ENCODE results near the gene PHAX. TPM values are rescaled to one million over a fixed set of nuclear protein-coding genes. Genes with fewer than 3 reads are reported as not detected.

Gene PHAX
- total RNA-seq, 1 donor from 2014 or later: 47.2 TPM

DNA sequence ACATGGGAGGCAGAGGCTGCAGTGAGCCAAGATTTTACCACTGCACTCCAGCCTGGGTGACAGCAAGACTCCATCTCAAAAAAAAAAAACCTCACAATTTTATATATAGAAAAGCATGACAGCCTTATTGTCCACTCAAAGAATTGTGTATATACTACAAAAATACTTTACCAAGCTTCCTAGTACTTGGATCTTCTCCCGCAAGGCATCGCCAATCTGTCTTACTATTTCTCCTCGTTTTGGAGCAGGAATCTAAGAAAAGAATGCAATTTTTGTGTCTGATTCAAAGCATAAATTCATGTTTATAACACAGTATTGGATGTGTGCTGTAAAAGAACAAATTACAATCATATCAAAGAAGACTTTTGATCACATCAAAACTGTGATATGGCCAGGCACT lies 17.0 kb upstream of the PHAX start:
- Mint-ChIP-seq H3K4me1 (ENCODE audit: low read depth) (no peaks in the 10 kb centered on the region), H3K9me3 (ENCODE audit: low read depth) (no peaks in the 10 kb centered on the region), H3K27me3 (ENCODE audit: low read depth) (no peaks in the 10 kb centered on the region), H3K36me3 (ENCODE audit: low read depth) (peaks cover 31% of the 10 kb centered on the region), H3K27ac (ENCODE audit: unreplicated experiment) (no peak overlapping the region), H3K4me3 (ENCODE audit: unreplicated experiment) (no peak overlapping the region)
- DNase-seq (ENCODE audit: low spot score): no peak
- TF ChIP-seq, protein P1, sequence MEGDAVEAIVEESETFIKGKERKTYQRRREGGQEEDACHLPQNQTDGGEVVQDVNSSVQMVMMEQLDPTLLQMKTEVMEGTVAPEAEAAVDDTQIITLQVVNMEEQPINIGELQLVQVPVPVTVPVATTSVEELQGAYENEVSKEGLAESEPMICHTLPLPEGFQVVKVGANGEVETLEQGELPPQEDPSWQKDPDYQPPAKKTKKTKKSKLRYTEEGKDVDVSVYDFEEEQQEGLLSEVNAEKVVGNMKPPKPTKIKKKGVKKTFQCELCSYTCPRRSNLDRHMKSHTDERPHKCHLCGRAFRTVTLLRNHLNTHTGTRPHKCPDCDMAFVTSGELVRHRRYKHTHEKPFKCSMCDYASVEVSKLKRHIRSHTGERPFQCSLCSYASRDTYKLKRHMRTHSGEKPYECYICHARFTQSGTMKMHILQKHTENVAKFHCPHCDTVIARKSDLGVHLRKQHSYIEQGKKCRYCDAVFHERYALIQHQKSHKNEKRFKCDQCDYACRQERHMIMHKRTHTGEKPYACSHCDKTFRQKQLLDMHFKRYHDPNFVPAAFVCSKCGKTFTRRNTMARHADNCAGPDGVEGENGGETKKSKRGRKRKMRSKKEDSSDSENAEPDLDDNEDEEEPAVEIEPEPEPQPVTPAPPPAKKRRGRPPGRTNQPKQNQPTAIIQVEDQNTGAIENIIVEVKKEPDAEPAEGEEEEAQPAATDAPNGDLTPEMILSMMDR (IDR thresholded peaks at IDR 0.05): no peak

DNA sequence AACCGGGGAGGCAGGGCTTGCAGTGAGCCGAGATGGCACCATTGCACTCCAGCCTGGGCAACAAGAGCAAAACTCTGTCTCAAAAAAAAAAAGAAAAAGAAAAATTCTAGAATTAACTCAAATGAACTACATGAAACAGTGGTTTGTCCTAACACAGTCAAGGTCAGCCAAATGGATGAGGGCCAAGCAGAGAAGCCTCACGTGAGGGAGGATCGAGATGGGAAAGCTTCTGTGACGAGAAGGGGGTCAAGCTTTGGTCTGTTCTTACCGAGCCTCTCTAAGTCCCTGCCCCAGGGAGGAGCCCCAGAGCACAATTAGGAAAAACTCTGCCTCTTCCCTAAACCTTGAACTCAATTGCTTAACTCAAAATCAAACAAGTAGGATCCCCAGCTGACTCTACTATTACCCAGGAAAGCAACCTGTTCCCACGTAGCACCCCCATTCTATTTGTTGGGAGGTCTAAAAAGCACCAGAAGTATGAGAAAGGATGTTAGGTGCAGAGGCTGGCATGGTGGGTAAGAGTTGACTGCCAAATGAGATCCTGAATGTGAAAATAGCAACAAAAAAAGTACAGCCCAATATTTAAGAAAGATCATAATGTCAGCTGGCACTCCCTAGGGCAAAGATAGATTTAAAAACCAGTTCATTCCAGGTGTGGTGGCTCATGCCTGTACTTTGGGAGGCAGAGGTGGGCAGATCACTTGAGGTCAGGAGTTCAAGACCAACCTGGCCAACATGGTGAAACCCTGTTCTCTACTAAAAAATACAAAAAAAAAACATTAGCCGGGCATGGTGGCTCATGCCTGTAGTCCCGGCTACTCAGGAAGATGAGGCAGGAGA lies 13.0 kb upstream of the PHAX start:
- peak overlapping the region; percentile 59 for H3K27ac Mint-ChIP-seq (ENCODE audit: unreplicated experiment)
- TF ChIP-seq, protein P1 (IDR thresholded peaks at IDR 0.05): no peak
- H3K36me3 Mint-ChIP-seq (ENCODE audit: low read depth): peaks cover 21% of the 10 kb centered on the region

DNA sequence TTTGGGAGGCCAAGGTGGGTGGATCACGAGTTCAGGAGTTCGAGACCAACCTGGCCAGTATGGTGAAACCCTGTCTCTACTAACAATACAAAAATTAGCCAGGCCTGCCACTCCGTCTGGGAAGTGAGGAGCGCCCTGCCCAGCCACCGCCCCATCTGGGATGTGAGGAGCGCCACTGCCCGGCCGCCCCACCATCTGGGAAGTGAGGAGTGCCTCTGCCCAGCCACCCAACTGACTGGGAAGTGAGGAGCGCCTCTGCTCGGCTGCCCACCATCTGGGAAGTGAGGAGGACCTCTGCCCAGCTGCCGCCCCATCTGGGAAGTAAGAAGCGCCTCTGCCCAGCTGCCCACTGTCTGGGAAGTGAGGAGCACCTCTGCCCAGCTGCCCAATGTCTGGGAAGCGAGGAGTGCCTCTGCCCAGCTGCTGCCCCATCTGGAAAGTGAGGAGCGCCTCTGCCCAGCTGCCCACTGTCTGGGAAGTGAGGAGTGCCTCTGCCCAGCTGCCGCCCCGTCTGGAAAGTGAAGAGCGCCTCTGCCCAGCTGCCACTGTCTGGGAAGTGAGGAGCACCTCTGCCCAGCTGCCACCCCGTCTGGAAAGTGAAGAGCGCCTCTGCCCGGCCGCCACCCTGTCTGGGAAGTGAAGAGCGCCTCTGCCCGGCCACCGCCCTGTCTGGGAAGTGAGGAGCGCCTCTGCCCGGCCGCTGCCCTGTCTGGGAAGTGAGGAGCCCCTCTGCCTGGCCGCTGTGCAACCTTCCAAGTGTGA lies 11.0 kb upstream of the PHAX start:
- H3K36me3 Mint-ChIP-seq (ENCODE audit: low read depth): peaks cover 13% of the 10 kb centered on the region
- H3K4me3 Mint-ChIP-seq (ENCODE audit: unreplicated experiment): no peak overlapping the region
- H3K4me1 Mint-ChIP-seq (ENCODE audit: low read depth): peaks cover 22% of the 10 kb centered on the region
- TF ChIP-seq, protein P1 (IDR thresholded peaks at IDR 0.05): no peak
- no peak overlapping the region for H3K27ac Mint-ChIP-seq (ENCODE audit: unreplicated experiment)
- no peaks in the 10 kb centered on the region for H3K27me3 Mint-ChIP-seq (ENCODE audit: low read depth)
- DNase-seq (ENCODE audit: low spot score): no peak
- no peaks in the 10 kb centered on the region for H3K9me3 Mint-ChIP-seq (ENCODE audit: low read depth)

More for the DNA sequence above, 13.0 kb upstream of the PHAX start:
- peaks cover 7% of the 10 kb centered on the region for H3K4me1 Mint-ChIP-seq (ENCODE audit: low read depth)
- H3K27me3 Mint-ChIP-seq (ENCODE audit: low read depth): no peaks in the 10 kb centered on the region
- no peak for DNase-seq (ENCODE audit: low spot score)
- no peaks in the 10 kb centered on the region for H3K9me3 Mint-ChIP-seq (ENCODE audit: low read depth)
- no peak overlapping the region for H3K4me3 Mint-ChIP-seq (ENCODE audit: unreplicated experiment)

DNA sequence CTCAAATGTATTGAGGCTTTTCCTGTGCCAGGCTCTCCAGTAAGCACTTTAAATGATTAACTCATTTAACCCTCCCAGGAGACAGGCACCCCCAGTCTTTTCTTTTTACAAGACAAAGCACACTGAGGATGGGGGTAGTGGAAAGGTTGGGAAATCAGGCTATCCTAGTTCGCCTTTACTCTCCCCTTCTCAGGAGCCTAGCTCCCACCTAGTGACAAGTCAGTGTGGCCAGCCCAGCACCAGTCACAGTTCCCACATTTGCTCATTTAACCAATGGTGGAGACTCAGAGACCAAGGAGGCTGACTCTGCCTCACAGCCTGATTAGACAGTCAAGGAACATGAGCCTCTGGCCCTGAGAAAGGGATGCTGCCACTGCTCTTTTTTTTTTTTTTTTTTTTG lies 9.2 kb upstream of the PHAX start:
- Mint-ChIP-seq H3K4me1 (ENCODE audit: low read depth) (peaks cover 25% of the 10 kb centered on the region), H3K36me3 (ENCODE audit: low read depth) (peaks cover 6% of the 10 kb centered on the region), H3K27me3 (ENCODE audit: low read depth) (no peaks in the 10 kb centered on the region), H3K27ac (ENCODE audit: unreplicated experiment) (no peak overlapping the region), H3K4me3 (ENCODE audit: unreplicated experiment) (no peak overlapping the region), H3K9me3 (ENCODE audit: low read depth) (no peaks in the 10 kb centered on the region)
- no peak for DNase-seq (ENCODE audit: low spot score)
- TF ChIP-seq, protein P1 (IDR thresholded peaks at IDR 0.05): no peak

DNA sequence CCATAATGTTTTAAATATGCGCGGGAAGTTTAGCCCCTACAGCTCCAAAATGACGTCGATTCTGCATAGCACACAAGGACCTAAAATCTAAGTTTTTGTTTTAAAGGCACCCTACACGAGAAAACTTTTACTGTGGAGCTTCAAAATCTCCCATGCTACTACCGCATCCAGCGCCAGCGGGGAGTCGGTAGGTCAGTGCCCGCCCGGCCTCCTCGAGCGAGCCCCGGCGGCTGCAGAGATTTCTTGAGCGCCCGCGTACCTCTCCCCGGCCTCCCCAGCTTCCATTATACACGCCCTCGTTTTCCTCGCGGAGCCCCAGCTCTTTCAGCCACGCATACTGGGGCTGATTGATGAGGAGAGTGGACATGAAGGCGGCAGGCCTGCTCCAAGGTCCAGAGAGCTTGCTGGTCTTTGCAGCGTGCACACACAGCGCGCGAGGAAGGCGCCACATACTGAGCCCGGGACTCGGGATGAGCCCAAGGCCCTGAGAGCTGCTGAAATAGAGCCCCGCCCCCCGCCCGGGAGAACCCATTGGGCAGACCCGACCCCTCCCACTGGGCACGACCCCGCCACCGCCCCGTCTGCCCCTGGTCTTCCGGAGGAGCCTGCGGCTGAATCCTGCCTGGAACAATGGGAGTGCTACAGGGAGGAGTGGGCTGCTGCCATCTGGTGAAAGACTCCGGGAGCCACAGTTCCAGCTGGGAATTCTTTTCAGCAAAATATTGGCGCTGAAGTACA lies 5.8 kb upstream of the PHAX start, which contains the start of gene ALDH7A1:
Gene ALDH7A1, minus strand, starts transcription at position 472 of the 738 bp plus-strand sequence. Its CDS starts 21 bp downstream, at position 451.
- DNase-seq (ENCODE audit: low spot score): peak; percentile 97
- TF ChIP-seq, protein P1 (IDR thresholded peaks at IDR 0.05): peak; percentile 82
- Mint-ChIP-seq H3K27me3 (ENCODE audit: low read depth) (no peaks in the 10 kb centered on the region), H3K36me3 (ENCODE audit: low read depth) (peaks cover 2% of the 10 kb centered on the region), H3K27ac (ENCODE audit: unreplicated experiment) (peak within 1 kb of the TSS; percentile 81), H3K4me3 (ENCODE audit: unreplicated experiment) (peak within 1 kb of the TSS; percentile 90), H3K9me3 (ENCODE audit: low read depth) (no peaks in the 10 kb centered on the region), H3K4me1 (ENCODE audit: low read depth) (peaks cover 26% of the 10 kb centered on the region)
